ENCODE results near the gene RPS6KB2. TPM values are rescaled to one million over a fixed set of nuclear protein-coding genes. Genes with fewer than 3 reads are reported as not detected.
A peak's percentile ranks its signal among the peaks of the same experiment; 100 is the strongest.

Gene RPS6KB2
- total and polyA plus RNA-seq, 2 donors (not counting 3 experiments of a cell fraction or from before 2014, with no cell fraction given) = 53.8 to 60.0 TPM

DNA sequence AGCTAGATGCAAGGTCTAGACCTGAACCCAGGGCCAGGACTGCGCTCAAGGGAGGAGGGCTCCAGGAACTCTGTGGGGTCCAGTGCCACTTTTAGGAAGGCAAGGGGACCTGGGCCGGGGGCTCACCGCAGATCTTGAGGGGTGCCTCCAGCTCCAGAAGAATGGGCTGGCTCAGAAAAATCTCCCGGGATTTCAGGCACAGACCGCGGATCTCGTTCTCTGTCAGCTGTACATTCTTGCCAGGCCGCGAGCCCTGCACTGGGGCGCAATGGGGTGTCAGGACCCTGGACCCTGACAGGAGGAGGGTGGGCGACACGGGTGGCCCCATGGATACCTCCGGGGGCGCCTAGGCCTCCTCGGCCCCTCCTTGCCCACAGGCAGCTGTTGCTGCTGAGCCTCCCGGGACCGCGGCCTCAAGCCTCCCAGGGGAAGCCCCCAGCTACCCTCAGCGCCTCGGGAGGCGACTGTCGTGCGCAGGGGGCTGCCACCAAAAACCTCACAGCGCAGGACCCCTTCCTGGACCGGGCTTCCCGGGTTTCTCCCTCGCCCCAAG is 27.3 kb upstream of the RPS6KB2 start:
- intact Hi-C loops (cut with micrococcal nuclease) (loop anchor here (1.0 kb wide), 2 partner anchors 9 to 105 kb away; no protein-coding TSS in a partner anchor), dilution Hi-C loops (cut with MboI; ENCODE audit: extremely low pct_ligation_motif_present, low sequenced_read_pairs) (no loop called here)
- no peak for DNase-seq (ENCODE audit: low read depth, low spot score)
- no peak for TF ChIP-seq EZH2 (IDR thresholded peaks at IDR 0.05; ENCODE audit: borderline replicate concordance, low read depth, low read length, severe bottlenecking)
- no peak for TF ChIP-seq POLR2AphosphoS5 (IDR thresholded peaks at IDR 0.05; ENCODE audit: insufficient read depth, low read depth, low read length)
- no peak for TF ChIP-seq GATA2 (IDR thresholded peaks at IDR 0.05; ENCODE audit: insufficient read depth, insufficient read length, low read depth, low read length)
- TF ChIP-seq, protein P1, sequence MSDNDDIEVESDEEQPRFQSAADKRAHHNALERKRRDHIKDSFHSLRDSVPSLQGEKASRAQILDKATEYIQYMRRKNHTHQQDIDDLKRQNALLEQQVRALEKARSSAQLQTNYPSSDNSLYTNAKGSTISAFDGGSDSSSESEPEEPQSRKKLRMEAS (IDR thresholded peaks at IDR 0.05; ENCODE audit: insufficient read depth, insufficient read length) = no peak
- no peak for TF ChIP-seq MYC (IDR thresholded peaks at IDR 0.05; ENCODE audit: low read depth, low read length)
- no peak for TF ChIP-seq POLR2A (IDR thresholded peaks at IDR 0.05; ENCODE audit: low read depth, low read length)
- no peak for TF ChIP-seq JUN (IDR thresholded peaks at IDR 0.05; ENCODE audit: borderline replicate concordance, insufficient read depth, insufficient read length, low read depth)
- TF ChIP-seq FOS (IDR thresholded peaks at IDR 0.05; ENCODE audit: borderline replicate concordance, insufficient read depth, low read length) = no peak
- TF ChIP-seq, protein P2, sequence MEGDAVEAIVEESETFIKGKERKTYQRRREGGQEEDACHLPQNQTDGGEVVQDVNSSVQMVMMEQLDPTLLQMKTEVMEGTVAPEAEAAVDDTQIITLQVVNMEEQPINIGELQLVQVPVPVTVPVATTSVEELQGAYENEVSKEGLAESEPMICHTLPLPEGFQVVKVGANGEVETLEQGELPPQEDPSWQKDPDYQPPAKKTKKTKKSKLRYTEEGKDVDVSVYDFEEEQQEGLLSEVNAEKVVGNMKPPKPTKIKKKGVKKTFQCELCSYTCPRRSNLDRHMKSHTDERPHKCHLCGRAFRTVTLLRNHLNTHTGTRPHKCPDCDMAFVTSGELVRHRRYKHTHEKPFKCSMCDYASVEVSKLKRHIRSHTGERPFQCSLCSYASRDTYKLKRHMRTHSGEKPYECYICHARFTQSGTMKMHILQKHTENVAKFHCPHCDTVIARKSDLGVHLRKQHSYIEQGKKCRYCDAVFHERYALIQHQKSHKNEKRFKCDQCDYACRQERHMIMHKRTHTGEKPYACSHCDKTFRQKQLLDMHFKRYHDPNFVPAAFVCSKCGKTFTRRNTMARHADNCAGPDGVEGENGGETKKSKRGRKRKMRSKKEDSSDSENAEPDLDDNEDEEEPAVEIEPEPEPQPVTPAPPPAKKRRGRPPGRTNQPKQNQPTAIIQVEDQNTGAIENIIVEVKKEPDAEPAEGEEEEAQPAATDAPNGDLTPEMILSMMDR (IDR thresholded peaks at IDR 0.05; ENCODE audit: extremely low read depth in 1 of 2, insufficient read depth in 1 of 2, low read depth in 1 of 2, low read length in 2 of 2) = no peak
- ChIA-PET CTCF (interaction anchor here (0.9 to 4.2 kb wide), 35 partner anchors 9 to 182 kb away, joined by 3 to 32 read pairs (median 6); partner anchors contain the start of genes AIP, CDK2AP2, CLCF1 and CORO1B), POLR2A (interaction anchor here (0.6 to 1.8 kb wide), 5 partner anchors 9 to 82 kb away, joined by 3 to 11 read pairs (median 4); partner anchors contain the start of genes AIP and RAD9A)
- Histone ChIP-seq H3K79me2 (ENCODE audit: control insufficient read depth, insufficient read depth, low read length) (peaks cover 19% of the 10 kb centered on the region), H3K9me3 (replicated peaks; ENCODE audit: control insufficient read depth, insufficient read depth, low read length) (no peaks in the 10 kb centered on the region), H3K4me1 (ENCODE audit: control insufficient read depth, extremely low read depth, insufficient read depth, low read length) (peaks cover 19% of the 10 kb centered on the region), H3K9ac (replicated peaks; ENCODE audit: extremely low read depth, insufficient read depth, low read length) (peak overlapping the region; percentile 89), H2AFZ (ENCODE audit: low read depth, low read length) (peak overlapping the region; percentile 57), H3K27ac (ENCODE audit: insufficient read depth, low read depth, low read length) (peak overlapping the region; percentile 81), H3K4me2 (ENCODE audit: insufficient read depth, low read length) (peak overlapping the region; percentile 73), H3K4me3 (replicated peaks in 1 of 3; ENCODE audit: insufficient read depth in 1 of 3, low read depth in 1 of 3, low read length in 3 of 3) (peak overlapping the region; percentile 79 to 89 (median 89)), H3K9me1 (replicated peaks; ENCODE audit: control insufficient read depth, extremely low read depth, insufficient read depth, low read length) (no peaks in the 10 kb centered on the region), H3K27me3 (ENCODE audit: control insufficient read depth in 2 of 2, insufficient read depth in 2 of 2, low read length in 2 of 2) (no peaks in the 10 kb centered on the region), H3K36me3 (ENCODE audit: control insufficient read depth in 2 of 2, extremely low read depth in 1 of 2, insufficient read depth in 2 of 2, low read length in 2 of 2) (peaks cover 6 to 25% of the 10 kb centered on the region in 2 experiments), H4K20me1 (replicated peaks; ENCODE audit: control insufficient read depth, extremely low read depth, insufficient read depth, low read length) (no peaks in the 10 kb centered on the region)
- no peak for FAIRE-seq
- BruUV-seq (replicated peaks) = no TSS peak

Measured in endothelial cell of umbilical vein (primary cell).